ENCODE data around the gene TMEM184C. TPM values are rescaled to one million over a fixed set of nuclear protein-coding genes. Genes with fewer than 3 reads are reported as not detected.
A peak's percentile ranks its signal among the peaks of the same experiment; 100 is the strongest.

TMEM184C gene
- total and polyA plus RNA-seq, 8 donors = 2.2 to 19.2 (median 13.6) TPM

- H3K27me3 ChIP-seq = no peaks in the 10 kb centered on the region
- TF ChIP-seq, protein P1, sequence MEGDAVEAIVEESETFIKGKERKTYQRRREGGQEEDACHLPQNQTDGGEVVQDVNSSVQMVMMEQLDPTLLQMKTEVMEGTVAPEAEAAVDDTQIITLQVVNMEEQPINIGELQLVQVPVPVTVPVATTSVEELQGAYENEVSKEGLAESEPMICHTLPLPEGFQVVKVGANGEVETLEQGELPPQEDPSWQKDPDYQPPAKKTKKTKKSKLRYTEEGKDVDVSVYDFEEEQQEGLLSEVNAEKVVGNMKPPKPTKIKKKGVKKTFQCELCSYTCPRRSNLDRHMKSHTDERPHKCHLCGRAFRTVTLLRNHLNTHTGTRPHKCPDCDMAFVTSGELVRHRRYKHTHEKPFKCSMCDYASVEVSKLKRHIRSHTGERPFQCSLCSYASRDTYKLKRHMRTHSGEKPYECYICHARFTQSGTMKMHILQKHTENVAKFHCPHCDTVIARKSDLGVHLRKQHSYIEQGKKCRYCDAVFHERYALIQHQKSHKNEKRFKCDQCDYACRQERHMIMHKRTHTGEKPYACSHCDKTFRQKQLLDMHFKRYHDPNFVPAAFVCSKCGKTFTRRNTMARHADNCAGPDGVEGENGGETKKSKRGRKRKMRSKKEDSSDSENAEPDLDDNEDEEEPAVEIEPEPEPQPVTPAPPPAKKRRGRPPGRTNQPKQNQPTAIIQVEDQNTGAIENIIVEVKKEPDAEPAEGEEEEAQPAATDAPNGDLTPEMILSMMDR (IDR thresholded peaks at IDR 0.05) = no peak
- intact Hi-C loops (cut with DNase I) = no loop called here
- no peak overlapping the region for H3K4me3 ChIP-seq
- WGBS, 2 donors = 86 to 93% methylated on average over 8 of the region's 8 CpGs
- peak; percentile 9 for FAIRE-seq
- H3K36me3 ChIP-seq = no peaks in the 10 kb centered on the region
- H3K27ac ChIP-seq = no peak overlapping the region
- no peaks in the 10 kb centered on the region for H3K4me1 ChIP-seq
- ATAC-seq = peak in 2 of 4 donors; percentile 26 to 66
- DNase-seq = no peak
- H3K9me3 ChIP-seq = no peaks in the 10 kb centered on the region
Measured at GRCh38 chr4:147714575-147715401, 97.6 kb downstream of the TMEM184C start.

DNA sequence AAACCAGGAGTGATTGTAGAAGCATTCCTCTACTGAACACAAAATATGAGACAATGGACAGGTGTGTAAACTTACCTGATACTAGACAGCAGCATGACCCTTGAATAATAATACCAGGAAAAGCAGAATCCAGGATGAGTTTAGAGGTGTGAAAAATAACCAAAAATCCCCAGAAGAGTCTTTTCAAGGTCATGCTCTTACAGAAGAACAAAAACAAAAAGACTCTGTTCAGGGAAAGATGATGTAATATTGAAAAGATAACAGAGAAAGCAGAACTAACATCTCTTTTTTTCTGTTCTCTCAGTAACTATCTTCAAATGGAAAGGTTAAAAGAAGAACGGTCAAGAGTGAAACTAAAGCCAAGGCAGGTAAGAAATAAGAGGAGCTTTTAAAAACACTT, 100.7 kb downstream of the TMEM184C start:
- ATAC-seq (no peak), FAIRE-seq (no peak), DNase-seq (no peak)
- Histone ChIP-seq H3K36me3 (no peaks in the 10 kb centered on the region), H3K4me1 (no peaks in the 10 kb centered on the region), H3K27me3 (no peaks in the 10 kb centered on the region), H3K9me3 (no peaks in the 10 kb centered on the region), H3K27ac (no peak overlapping the region), H3K4me3 (no peak overlapping the region)
- TF ChIP-seq, protein P1 (IDR thresholded peaks at IDR 0.05) = no peak
- intact Hi-C loops (cut with DNase I) = no loop called here
- WGBS, 2 donors = 40 to 57% methylated on average over 1 of the region's 1 CpG

Other genes starting within 250 kb of the TMEM184C start
- gene EDNRA, start 136.3 kb upstream of the TMEM184C start, total RNA-seq = 1 to 10 TPM in 2 of 6 donors, under 1 TPM in 4; 0.28 to 4.6 (median 0.53) TPM
- under 1 TPM; 0.23 to 0.73 TPM for gene EDNRA, start 136.3 kb upstream of the TMEM184C start, polyA plus RNA-seq
- 1 to 10 TPM; 3.1 to 5.1 (median 3.8) TPM for gene PRMT9, start 66.8 kb downstream of the TMEM184C start, total RNA-seq
- 1 to 10 TPM; 4.2 to 6.4 TPM for gene PRMT9, start 66.8 kb downstream of the TMEM184C start, polyA plus RNA-seq
- 10 to 100 TPM in 2 of 6 donors, 1 to 10 TPM in 4; 6.6 to 14.8 (median 9.8) TPM for gene ARHGAP10, start 114.7 kb downstream of the TMEM184C start, total RNA-seq
- 1 to 10 TPM; 6.3 to 6.5 TPM for gene ARHGAP10, start 114.7 kb downstream of the TMEM184C start, polyA plus RNA-seq